Measurements from ENCODE around the gene RHOA. TPM values are rescaled to one million over a fixed set of nuclear protein-coding genes. Genes with fewer than 3 reads are reported as not detected.

Gene RHOA
- total and polyA plus RNA-seq, 2 of the 4 experiments (the other 2 are of a cell fraction) = 383 to 879 TPM

- no peak overlapping the region for H4K91ac ChIP-seq (ENCODE audit: insufficient read depth, low read depth, low read length)
- no peaks in the 10 kb centered on the region for H3K27me3 ChIP-seq (ENCODE audit: control insufficient read depth, insufficient read depth, low read length)
- POLR2A ChIA-PET (ENCODE audit: unreplicated experiment) = interaction anchor here (0.6 kb wide), 1 partner anchor 296 kb away, joined by 3 read pairs; no protein-coding TSS in a partner anchor
- TF ChIP-seq CEBPB (IDR thresholded peaks at IDR 0.05; ENCODE audit: low read depth, low read length) (no peak), CTCF (conservative IDR thresholded peaks at IDR 0.05; ENCODE audit: low read depth, low read length) (no peak), MAZ (IDR thresholded peaks at IDR 0.05; ENCODE audit: borderline replicate concordance, low read depth, low read length) (no peak), FOS (IDR thresholded peaks at IDR 0.05; ENCODE audit: low read depth, low read length) (no peak), MAFK (IDR thresholded peaks at IDR 0.05; ENCODE audit: low read depth, low read length) (no peak), SMC3 (IDR thresholded peaks at IDR 0.05; ENCODE audit: low read depth, low read length) (no peak), RAD21 (IDR thresholded peaks at IDR 0.05; ENCODE audit: low read length) (no peak), MXI1 (IDR thresholded peaks at IDR 0.05; ENCODE audit: borderline replicate concordance, low read depth, low read length) (no peak), CHD1 (IDR thresholded peaks at IDR 0.05; ENCODE audit: low read depth, low read length) (no peak), POLR2A (IDR thresholded peaks at IDR 0.05; ENCODE audit: low read depth, low read length) (no peak), RFX5 (IDR thresholded peaks at IDR 0.05; ENCODE audit: low read depth, low read length) (no peak), BHLHE40 (IDR thresholded peaks at IDR 0.05; ENCODE audit: low read depth, low read length) (no peak), RCOR1 (IDR thresholded peaks at IDR 0.05; ENCODE audit: insufficient replicate concordance, low read length) (no peak)
- TF ChIP-seq, protein P1, sequence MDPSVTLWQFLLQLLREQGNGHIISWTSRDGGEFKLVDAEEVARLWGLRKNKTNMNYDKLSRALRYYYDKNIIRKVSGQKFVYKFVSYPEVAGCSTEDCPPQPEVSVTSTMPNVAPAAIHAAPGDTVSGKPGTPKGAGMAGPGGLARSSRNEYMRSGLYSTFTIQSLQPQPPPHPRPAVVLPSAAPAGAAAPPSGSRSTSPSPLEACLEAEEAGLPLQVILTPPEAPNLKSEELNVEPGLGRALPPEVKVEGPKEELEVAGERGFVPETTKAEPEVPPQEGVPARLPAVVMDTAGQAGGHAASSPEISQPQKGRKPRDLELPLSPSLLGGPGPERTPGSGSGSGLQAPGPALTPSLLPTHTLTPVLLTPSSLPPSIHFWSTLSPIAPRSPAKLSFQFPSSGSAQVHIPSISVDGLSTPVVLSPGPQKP (IDR thresholded peaks at IDR 0.05; ENCODE audit: borderline replicate concordance, low read depth, low read length) = no peak
- TF ChIP-seq, protein P2, sequence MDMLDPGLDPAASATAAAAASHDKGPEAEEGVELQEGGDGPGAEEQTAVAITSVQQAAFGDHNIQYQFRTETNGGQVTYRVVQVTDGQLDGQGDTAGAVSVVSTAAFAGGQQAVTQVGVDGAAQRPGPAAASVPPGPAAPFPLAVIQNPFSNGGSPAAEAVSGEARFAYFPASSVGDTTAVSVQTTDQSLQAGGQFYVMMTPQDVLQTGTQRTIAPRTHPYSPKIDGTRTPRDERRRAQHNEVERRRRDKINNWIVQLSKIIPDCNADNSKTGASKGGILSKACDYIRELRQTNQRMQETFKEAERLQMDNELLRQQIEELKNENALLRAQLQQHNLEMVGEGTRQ (IDR thresholded peaks at IDR 0.05; ENCODE audit: low read depth, low read length) = no peak
- no peaks in the 10 kb centered on the region for H3K9me3 ChIP-seq (ENCODE audit: control insufficient read depth, insufficient read depth, low read length)
- WGBS, 2 experiments (ENCODE audit: extremely low coverage in 2 of 2, insufficient read length in 1 of 2) = 17% methylated on average over 1 of the region's 3 CpGs; no CpG with 5 or more reads in 1 of the 2 experiments
- H2BK20ac ChIP-seq (ENCODE audit: low read depth, low read length) = no peak overlapping the region
- intact Hi-C loops (cut with micrococcal nuclease) (no loop called here), dilution Hi-C loops (cut with HindIII; ENCODE audit: low sequenced_read_pairs, unreplicated experiment) (no loop called here), in situ Hi-C loops (cut with MboI; ENCODE audit: low sequenced_read_pairs) (no loop called here)
- H2AFZ ChIP-seq (replicated peaks; ENCODE audit: low read length, poor library complexity) = peak overlapping the region; percentile 53
- no peaks in the 10 kb centered on the region for H3K36me3 ChIP-seq (ENCODE audit: control insufficient read depth, insufficient read depth, low read length)
- peak overlapping the region in 1 of 2 experiments; percentile 15; a peak in 1 of 4 replicates for H4K8ac ChIP-seq (ENCODE audit: low read depth in 2 of 2, low read length in 2 of 2)
- no peak overlapping the region for H2BK120ac ChIP-seq (ENCODE audit: low read depth, low read length)
- no peak overlapping the region for H2BK5ac ChIP-seq (ENCODE audit: low read depth, low read length, poor library complexity, severe bottlenecking)
- no peak overlapping the region for H3K4me2 ChIP-seq (ENCODE audit: low read depth, low read length)
- H2AK5ac ChIP-seq (ENCODE audit: low read depth, low read length) = peak overlapping the region; percentile 51; the same call in 1 of the 2 replicates
- H2BK15ac ChIP-seq (ENCODE audit: low read depth, low read length) = no peak overlapping the region
- H3K18ac ChIP-seq (ENCODE audit: low read depth, low read length) = no peak overlapping the region; the same call in 1 of the 2 replicates
- H3K9me1 ChIP-seq (ENCODE audit: insufficient read depth, low read length) = peaks cover 12% of the 10 kb centered on the region
- no peaks in the 10 kb centered on the region for H3K79me1 ChIP-seq (ENCODE audit: low read depth in 1 of 2, low read length in 2 of 2)
- DNase-seq (no peak), ATAC-seq (ENCODE audit: low read depth) (peak; percentile 31)
- H3K27ac ChIP-seq (ENCODE audit: insufficient read depth, low read length) = no peak overlapping the region
- CTCF ChIA-PET = no interaction called here
- H4K20me1 ChIP-seq (ENCODE audit: insufficient read depth, low read length) = no peaks in the 10 kb centered on the region
- no TSS peak for BruUV-seq (replicated peaks)
- H3K9ac ChIP-seq (ENCODE audit: low read depth, low read length) = no peak overlapping the region
- peak overlapping the region; percentile 3 for H2AK9ac ChIP-seq (replicated peaks; ENCODE audit: low read depth, low read length, poor library complexity)
- H3K14ac ChIP-seq (replicated peaks; ENCODE audit: low read depth, low read length) = no peak overlapping the region
- no peak overlapping the region for H3K4me3 ChIP-seq (ENCODE audit: insufficient read depth, low read depth, low read length)
- H3K4ac ChIP-seq (ENCODE audit: low read depth, low read length) = peak overlapping the region; percentile 23
- H3K4me1 ChIP-seq (ENCODE audit: control insufficient read depth, insufficient read depth, low read length) = peaks cover 8% of the 10 kb centered on the region
- H3K56ac ChIP-seq (ENCODE audit: extremely low read depth, insufficient read depth, low read length) = no peak overlapping the region
- no peak overlapping the region for H4K5ac ChIP-seq (ENCODE audit: low read depth, low read length)
- no peak overlapping the region for H3K23ac ChIP-seq (ENCODE audit: low read depth, low read length)
These were observed 43.3 kb upstream of the RHOA start for GRCh38 chr3:49454898-49455681.

All from IMR-90 (cell line).